ENCODE results near the gene SLC30A2. TPM values are rescaled to one million over a fixed set of nuclear protein-coding genes. Genes with fewer than 3 reads are reported as not detected.

Gene SLC30A2
- total RNA-seq, 1 experiment from 2014 or later, result 0.35 TPM

DNA sequence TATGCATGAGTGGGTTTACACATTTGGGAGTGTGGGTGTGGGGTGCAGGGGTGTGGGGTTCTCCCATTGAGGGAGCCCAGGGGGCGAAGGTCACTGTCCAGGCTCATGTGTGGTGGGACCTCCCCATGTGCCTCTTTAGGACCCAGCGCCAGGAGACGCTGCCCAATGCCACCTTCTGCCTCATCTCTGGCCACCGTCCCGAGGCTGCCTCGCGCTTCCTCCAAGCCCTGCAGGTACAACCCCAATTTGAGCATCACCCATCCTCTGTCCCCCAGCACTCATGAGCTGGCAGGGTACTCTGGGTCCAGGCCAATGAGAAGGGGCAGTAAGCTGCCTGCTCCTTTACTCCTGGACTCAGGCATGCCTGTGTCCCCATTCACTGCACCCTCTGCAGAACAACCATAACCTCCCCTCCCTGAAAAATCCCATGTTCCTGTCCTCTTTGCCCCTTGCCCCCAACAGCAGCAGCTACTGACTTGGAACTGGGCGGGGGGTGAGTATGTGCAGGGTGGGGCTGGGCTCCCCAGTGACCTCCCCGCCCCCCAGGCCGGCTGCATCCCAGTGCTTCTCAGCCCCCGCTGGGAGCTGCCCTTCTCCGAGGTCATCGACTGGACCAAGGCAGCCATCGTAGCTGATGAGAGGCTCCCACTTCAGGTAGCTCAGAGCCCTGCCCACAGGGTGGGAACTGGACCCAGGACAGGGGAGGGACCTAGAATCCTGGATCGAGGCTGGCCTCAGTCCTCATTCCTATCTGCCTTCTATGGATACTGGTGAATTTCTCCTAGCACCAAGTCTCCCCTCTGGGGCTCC, 16.7 kb downstream of the SLC30A2 start:
- no peak overlapping the region for H2AK5ac ChIP-seq (ENCODE audit: insufficient read length, low read length)
- H3K79me2 ChIP-seq (ENCODE audit: insufficient read depth, low read length), result no peaks in the 10 kb centered on the region
- no peak overlapping the region for H4K8ac ChIP-seq (replicated peaks; ENCODE audit: insufficient read length, low read depth, low read length)
- no peaks in the 10 kb centered on the region for H3K23me2 ChIP-seq (ENCODE audit: insufficient read length, low read depth, low read length, poor library complexity, severe bottlenecking)
- H2BK20ac ChIP-seq (ENCODE audit: low read depth, low read length, poor library complexity, severe bottlenecking), result no peak overlapping the region
- no CpG with 5 or more reads among the region's 15 CpGs for WGBS (ENCODE audit: extremely low coverage, insufficient read length, low lambda C conversion rate)
- H3K4me3 Mint-ChIP-seq, result no peak overlapping the region
- no peak overlapping the region; a peak in 1 of 7 replicates for H3K27ac Mint-ChIP-seq
- no peak overlapping the region for H2AFZ ChIP-seq (ENCODE audit: low read length)
- H3K27me3 Mint-ChIP-seq (ENCODE audit: low read depth), result peaks cover 30% of the 10 kb centered on the region
- peaks cover 0 to 4% of the 10 kb centered on the region in 2 experiments; a peak in 1 of 4 replicates for H3K4me1 Mint-ChIP-seq
- TF ChIP-seq CTCF (conservative IDR thresholded peaks at IDR 0.05), result no peak
- peaks cover 1% of the 10 kb centered on the region; the same call in 1 of the 2 replicates for H3K27me3 ChIP-seq (ENCODE audit: insufficient read depth, low read length)
- H2BK5ac ChIP-seq (ENCODE audit: insufficient read length, low read length), result no peak overlapping the region
- H3K27ac ChIP-seq (ENCODE audit: insufficient read length, low read depth, low read length), result no peak overlapping the region
- no peak overlapping the region for H3K18ac ChIP-seq (ENCODE audit: insufficient read length, low read depth, low read length)
- no peaks in the 10 kb centered on the region for H4K20me1 ChIP-seq (ENCODE audit: control insufficient read depth, insufficient read depth, insufficient read length)
- no peaks in the 10 kb centered on the region for H3K36me3 Mint-ChIP-seq (ENCODE audit: insufficient read depth in 1 of 3, low read depth in 3 of 3)
- no peaks in the 10 kb centered on the region for H3K9me3 ChIP-seq (ENCODE audit: control insufficient read depth, low read depth, low read length)
- H4K91ac ChIP-seq (ENCODE audit: insufficient read length, low read depth, low read length), result no peak overlapping the region
- H4K5ac ChIP-seq (ENCODE audit: insufficient read length, low read depth, low read length), result no peak overlapping the region
- H3K4me1 ChIP-seq (ENCODE audit: insufficient read depth, low read length), result no peaks in the 10 kb centered on the region
- H2BK15ac ChIP-seq (ENCODE audit: low read depth, low read length), result no peak overlapping the region
- H3K9ac ChIP-seq (ENCODE audit: extremely low read depth, insufficient read length, low read length), result no peak overlapping the region
- no peak overlapping the region for H3K56ac ChIP-seq (ENCODE audit: insufficient read length, low read depth, low read length)
- no peak overlapping the region for H3K4me2 ChIP-seq (ENCODE audit: insufficient read depth, insufficient read length, low read length)
- no peak overlapping the region for H3K23ac ChIP-seq (ENCODE audit: insufficient read length, low read depth, low read length)
- H3T11ph ChIP-seq (ENCODE audit: low read length), result no peak overlapping the region
- no peak overlapping the region for H2BK12ac ChIP-seq (ENCODE audit: insufficient read length, low read depth, low read length)
- H3K14ac ChIP-seq (ENCODE audit: insufficient read depth, low read length), result no peak overlapping the region
- no peaks in the 10 kb centered on the region for H3K9me3 Mint-ChIP-seq
- H3K4ac ChIP-seq (ENCODE audit: low read depth, low read length), result no peak overlapping the region
- no peaks in the 10 kb centered on the region for H3K79me1 ChIP-seq (ENCODE audit: insufficient read depth, low read depth, low read length, poor library complexity, severe bottlenecking)
- no peak for DNase-seq
- H2BK120ac ChIP-seq (ENCODE audit: low read depth, low read length, poor library complexity, severe bottlenecking), result no peak overlapping the region
